Heart left ventricle (tissue), 13 donors: ENCODE measurements around the gene KANSL1.

Experiments used
- CTCF ChIP-seq, 12 donors: fragments of 200-600 bp; sonication (generic) in 4 of 12; IDR thresholded peaks; one replicate each; pipeline versions ENCODE4 v1.5.0 to v1.8.0; 2018 to 2022; ENCODE audit warnings: antibody characterized with exemption in 12 of 12, mild to moderate bottlenecking in 5 of 12
- POLR2A ChIP-seq, 2 donors: fragments of 450-650 bp; IDR thresholded peaks; one replicate each; pipeline ENCODE4 v1.6.1; 2017; ENCODE audit warnings: antibody characterized with exemption in 2 of 2, mild to moderate bottlenecking in 2 of 2, moderate library complexity in 2 of 2
- donor health status: ischemic (EF 13 %, LVEDD 7.1; RV severe dilation, severe dysfunction).
- donor health status: DM: no; HTN: yes; CAD: no.
- donor health status: DM: no; HTN: no; CAD: no.
- donor health status: ischemic (EF 25% LVEDD 6.9; RV normal size, moderate dysfunction).
- donor health status: ischemic (EF 25% LVEDD 5.7; RV mildly dilated, moderate dysfunction).
- donor health status: ischemic (EF 35%, LVEDD 5.7; RV mildly dilated, moderate dysfunction).
- donor health status: nonischemic (EF 11% LVEDD 7.7; RV severe dilation, severe dysfunction).
- donor health status: DM: yes; HTN: yes; CAD: no.
- donor health status: PGD.
- donor health status: ischemic (EF 29% LVEDD 5.4; RV normal size, mild dysfunction).
- donor health status: nonischemic (EF 23%, LVEDD 6.1; RV moderate dilation, normal function).

GRCh38 chr17:46024590-46024989 lies 168.6 kb downstream of the KANSL1 start:
- TF ChIP-seq POLR2A (IDR thresholded peaks at IDR 0.05) (no peak), CTCF (IDR thresholded peaks at IDR 0.05) (no peak)
